Left lobe of liver (tissue), 2 donors: ENCODE results near the gene PARP15. TPM values are rescaled to one million over a fixed set of nuclear protein-coding genes. Genes with fewer than 3 reads are reported as not detected.
"Not testable (repeated sequence)": the region's sequence is repeated elsewhere in the genome, so short reads cannot be mapped to it uniquely, and the experiment has no call there.

Experiments used
- ATAC-seq: fragments of 200-7000 bp; cut with Tn5 transposase; one replicate; pipeline ENCODE4 v1.9.1; 2020; ENCODE audit warnings: mild to moderate bottlenecking, moderate library complexity
- DNase-seq: peaks from one replicate; pipeline ENCODE4 v3.0.0-alpha.2; 2020; ENCODE audit warnings: low spot score
- total RNA-seq: library from RNA; stranded (reverse); gene quantifications from one replicate; pipeline ENCODE4 v1.2.1, GENCODE V29; 2021
- donor health status: DM: no; HTN: no; CAD: no; lungs with moderate emphysema.
- donor health status: DM: no; HTN: yes; CAD: no.

The PARP15 gene
- total RNA-seq, 1 donor from 2014 or later: 1.0 TPM

GRCh38 chr3:122662505-122662904 is 85.1 kb downstream of the PARP15 start:
- no peak for ATAC-seq

GRCh38 chr3:122665226-122665786 is 87.9 kb downstream of the PARP15 start:
- DNase-seq: no peak
- ATAC-seq: no peak

More at GRCh38 chr3:122662505-122662904, 85.1 kb downstream of the PARP15 start:
- no peak for DNase-seq

- DNase-seq: no peak
- no peak for ATAC-seq
Observed at GRCh38 chr3:122665881-122666280, 88.4 kb downstream of the PARP15 start.

- ATAC-seq: no peak
- DNase-seq: no peak
Observed at GRCh38 chr3:122668930-122669730, 91.7 kb downstream of the PARP15 start.

GRCh38 chr3:122671553-122671952 is 94.1 kb downstream of the PARP15 start:
- DNase-seq: no peak
- ATAC-seq: no peak

- DNase-seq (no peak), ATAC-seq (no peak)
Observed at GRCh38 chr3:122674339-122674738, 96.9 kb downstream of the PARP15 start.

- no peak for ATAC-seq
- no peak for DNase-seq
Observed at GRCh38 chr3:122676759-122677158, 99.3 kb downstream of the PARP15 start.

- DNase-seq: no peak
Observed at GRCh38 chr3:122677216-122677615, 99.8 kb downstream of the PARP15 start.

GRCh38 chr3:122678506-122678905 is 101.1 kb downstream of the PARP15 start:
- ATAC-seq (no peak), DNase-seq (no peak)

More at GRCh38 chr3:122677216-122677615, 99.8 kb downstream of the PARP15 start:
- no peak for ATAC-seq

GRCh38 chr3:122679085-122679881 is 101.8 kb downstream of the PARP15 start:
- ATAC-seq: peak; percentile 78
- peak; percentile 78 for DNase-seq

GRCh38 chr3:122679882-122680474 is 102.5 kb downstream of the PARP15 start:
- DNase-seq: peak; percentile 52
- ATAC-seq: peak; percentile 53

GRCh38 chr3:122680475-122681283 is 103.2 kb downstream of the PARP15 start, which contains the start of gene PARP14:
Gene PARP14, plus strand, starts transcription at chr3:122680839. Its CDS starts 45 bp downstream, at chr3:122680884.
- DNase-seq (peak; percentile 81), ATAC-seq (peak; percentile 78)

- ATAC-seq: no peak
- no peak for DNase-seq
Observed at GRCh38 chr3:122681284-122681973, 104.0 kb downstream of the PARP15 start.

GRCh38 chr3:122681974-122682409 is 104.5 kb downstream of the PARP15 start:
- DNase-seq (no peak), ATAC-seq (no peak)

GRCh38 chr3:122682778-122683411 is 105.4 kb downstream of the PARP15 start:
- DNase-seq, ATAC-seq: not testable (repeated sequence)

GRCh38 chr3:122687298-122687697 is 109.8 kb downstream of the PARP15 start:
- no peak for DNase-seq
- peak; percentile 48 for ATAC-seq
